ENCODE results near the gene NEDD4L.

The NEDD4L gene

DNA sequence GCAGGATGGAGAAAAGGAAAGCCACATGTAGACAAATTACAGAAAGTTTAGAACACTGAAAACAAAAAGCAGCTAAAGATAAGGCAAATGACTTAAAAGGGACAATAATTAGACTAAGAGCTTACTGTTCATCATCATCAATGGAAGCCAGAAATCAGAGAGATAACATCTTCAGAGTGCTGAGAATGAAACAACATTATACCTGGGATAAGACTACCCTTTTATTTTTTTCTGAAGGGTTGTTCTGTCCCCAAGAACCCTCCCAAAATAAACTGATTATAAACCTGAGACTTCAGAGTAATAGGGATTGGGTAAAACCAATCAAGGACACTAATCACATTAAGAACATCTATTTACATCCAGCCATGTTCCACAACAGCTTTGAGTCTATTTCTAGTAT is 6.9 kb upstream of the NEDD4L start:
- TF ChIP-seq, protein P1, sequence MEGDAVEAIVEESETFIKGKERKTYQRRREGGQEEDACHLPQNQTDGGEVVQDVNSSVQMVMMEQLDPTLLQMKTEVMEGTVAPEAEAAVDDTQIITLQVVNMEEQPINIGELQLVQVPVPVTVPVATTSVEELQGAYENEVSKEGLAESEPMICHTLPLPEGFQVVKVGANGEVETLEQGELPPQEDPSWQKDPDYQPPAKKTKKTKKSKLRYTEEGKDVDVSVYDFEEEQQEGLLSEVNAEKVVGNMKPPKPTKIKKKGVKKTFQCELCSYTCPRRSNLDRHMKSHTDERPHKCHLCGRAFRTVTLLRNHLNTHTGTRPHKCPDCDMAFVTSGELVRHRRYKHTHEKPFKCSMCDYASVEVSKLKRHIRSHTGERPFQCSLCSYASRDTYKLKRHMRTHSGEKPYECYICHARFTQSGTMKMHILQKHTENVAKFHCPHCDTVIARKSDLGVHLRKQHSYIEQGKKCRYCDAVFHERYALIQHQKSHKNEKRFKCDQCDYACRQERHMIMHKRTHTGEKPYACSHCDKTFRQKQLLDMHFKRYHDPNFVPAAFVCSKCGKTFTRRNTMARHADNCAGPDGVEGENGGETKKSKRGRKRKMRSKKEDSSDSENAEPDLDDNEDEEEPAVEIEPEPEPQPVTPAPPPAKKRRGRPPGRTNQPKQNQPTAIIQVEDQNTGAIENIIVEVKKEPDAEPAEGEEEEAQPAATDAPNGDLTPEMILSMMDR (IDR thresholded peaks at IDR 0.05; ENCODE audit: low read depth, low read length, missing control alignments): no peak
- no peak overlapping the region for H3K4me3 ChIP-seq (ENCODE audit: low read depth, low read length)
- DNase-seq (ENCODE audit: low read depth): no peak

DNA sequence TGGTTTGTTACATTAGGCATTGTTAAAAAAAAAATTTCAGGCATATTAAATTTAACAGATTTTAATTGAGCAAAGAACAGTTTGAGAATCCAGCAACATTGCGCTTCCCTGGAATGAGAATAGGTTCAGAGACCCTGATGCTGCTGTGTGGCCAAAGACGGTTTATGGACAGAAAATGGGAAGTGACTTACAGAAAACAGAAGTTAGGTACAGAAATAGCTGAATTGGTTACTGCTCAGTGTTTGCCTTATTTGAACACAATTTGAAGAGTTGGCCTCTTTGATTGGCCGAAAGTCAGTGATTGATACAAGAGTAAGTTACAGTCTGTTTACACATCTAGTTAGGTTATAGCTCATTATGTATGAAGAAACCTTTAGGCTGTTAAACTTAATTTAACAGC is 6.0 kb upstream of the NEDD4L start:
- H3K4me3 ChIP-seq (ENCODE audit: low read depth, low read length): no peak overlapping the region
- TF ChIP-seq, protein P1 (IDR thresholded peaks at IDR 0.05; ENCODE audit: low read depth, low read length, missing control alignments): no peak
- peak; percentile 55 for DNase-seq (ENCODE audit: low read depth)

DNA sequence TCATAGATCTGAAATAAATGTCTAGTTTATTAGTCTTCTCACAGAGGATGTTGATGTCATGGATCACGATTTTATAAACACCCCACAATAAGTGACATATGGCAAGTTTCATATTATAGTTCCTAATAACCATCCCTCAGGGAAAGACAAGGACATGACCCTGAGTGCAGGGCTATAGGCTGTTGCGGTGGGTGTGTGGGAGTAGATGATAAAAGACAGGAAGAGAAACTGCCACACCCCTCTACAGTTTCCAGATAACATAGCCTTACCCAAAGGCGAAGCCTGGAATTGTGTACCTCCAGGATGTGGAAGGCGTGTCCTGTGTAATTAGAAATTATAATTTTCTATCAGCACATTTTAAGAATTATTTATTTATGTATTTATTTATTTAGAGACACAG is 2.4 kb upstream of the NEDD4L start:
- H3K4me3 ChIP-seq (ENCODE audit: low read depth, low read length): no peak overlapping the region
- TF ChIP-seq, protein P1 (IDR thresholded peaks at IDR 0.05; ENCODE audit: low read depth, low read length, missing control alignments): no peak
- no peak for DNase-seq (ENCODE audit: low read depth)

GRCh38 chr18:58042826-58043490 is 1.1 kb upstream of the NEDD4L start:
- peak overlapping the region; percentile 90 for H3K4me3 ChIP-seq (ENCODE audit: low read depth, low read length)
- no peak for DNase-seq (ENCODE audit: low read depth)
- TF ChIP-seq, protein P1 (IDR thresholded peaks at IDR 0.05; ENCODE audit: low read depth, low read length, missing control alignments): no peak

- H3K4me3 ChIP-seq (ENCODE audit: low read depth, low read length): peak overlapping the region; percentile 90
- DNase-seq (ENCODE audit: low read depth): no peak
- TF ChIP-seq, protein P1 (IDR thresholded peaks at IDR 0.05; ENCODE audit: low read depth, low read length, missing control alignments): no peak
Measured at GRCh38 chr18:58044370-58045241, 580 bp downstream of the NEDD4L start.

GRCh38 chr18:58045242-58046092 is 1.4 kb downstream of the NEDD4L start:
- TF ChIP-seq, protein P1 (IDR thresholded peaks at IDR 0.05; ENCODE audit: low read depth, low read length, missing control alignments): no peak
- no peak for DNase-seq (ENCODE audit: low read depth)
- H3K4me3 ChIP-seq (ENCODE audit: low read depth, low read length): peak overlapping the region; percentile 90
